ENCODE results near the gene CCDC192.
"Not testable (repeated sequence)": the region's sequence is repeated elsewhere in the genome, so short reads cannot be mapped to it uniquely, and the experiment has no call there.

The CCDC192 gene

GRCh38 chr5:127679691-127680330 is 23.4 kb upstream of the CCDC192 start:
- not testable (repeated sequence) for H3K36me3 ChIP-seq (ENCODE audit: control insufficient read depth, insufficient read depth, low read length); H3K27ac ChIP-seq (ENCODE audit: low read depth, low read length, severe bottlenecking); H3K4me1 ChIP-seq (ENCODE audit: control insufficient read depth, insufficient read depth, low read length, poor library complexity, severe bottlenecking); H3K4me3 ChIP-seq (ENCODE audit: extremely low read depth, insufficient read depth, low read length, poor library complexity, severe bottlenecking); H3K9me3 ChIP-seq (ENCODE audit: control insufficient read depth, low read length)
- WGBS, 2 experiments (ENCODE audit: insufficient coverage in 2 of 2), result 100% methylated on average over 1 of the region's 3 CpGs; no CpG with 5 or more reads in 1 of the 2 experiments

- H3K4me1 ChIP-seq (ENCODE audit: control insufficient read depth, insufficient read depth, low read length, poor library complexity, severe bottlenecking), result no peaks in the 10 kb centered on the region
- H3K9me3 ChIP-seq (ENCODE audit: control insufficient read depth, low read length), result no peaks in the 10 kb centered on the region
- no CpG with 5 or more reads among the region's 1 CpG for WGBS, 2 experiments (ENCODE audit: insufficient coverage in 2 of 2)
- no peak overlapping the region for H3K27ac ChIP-seq (ENCODE audit: low read depth, low read length, severe bottlenecking)
- H3K4me3 ChIP-seq (ENCODE audit: extremely low read depth, insufficient read depth, low read length, poor library complexity, severe bottlenecking), result no peak overlapping the region
- H3K36me3 ChIP-seq (ENCODE audit: control insufficient read depth, insufficient read depth, low read length), result no peaks in the 10 kb centered on the region
Measured at GRCh38 chr5:127680595-127680994, 22.6 kb upstream of the CCDC192 start.

- 82% methylated on average over 2 of the region's 4 CpGs; no CpG with 5 or more reads in 1 of the 2 experiments for WGBS, 2 experiments (ENCODE audit: insufficient coverage in 2 of 2)
- no peaks in the 10 kb centered on the region for H3K4me1 ChIP-seq (ENCODE audit: control insufficient read depth, insufficient read depth, low read length, poor library complexity, severe bottlenecking)
- H3K4me3 ChIP-seq (ENCODE audit: extremely low read depth, insufficient read depth, low read length, poor library complexity, severe bottlenecking), result no peak overlapping the region
- no peak overlapping the region for H3K27ac ChIP-seq (ENCODE audit: low read depth, low read length, severe bottlenecking)
- H3K36me3 ChIP-seq (ENCODE audit: control insufficient read depth, insufficient read depth, low read length), result no peaks in the 10 kb centered on the region
- no peaks in the 10 kb centered on the region for H3K9me3 ChIP-seq (ENCODE audit: control insufficient read depth, low read length)
Measured at GRCh38 chr5:127683008-127683407, 20.2 kb upstream of the CCDC192 start.

GRCh38 chr5:127684726-127685467 is 18.3 kb upstream of the CCDC192 start:
- Histone ChIP-seq H3K36me3 (ENCODE audit: control insufficient read depth, insufficient read depth, low read length) (no peaks in the 10 kb centered on the region), H3K4me1 (ENCODE audit: control insufficient read depth, insufficient read depth, low read length, poor library complexity, severe bottlenecking) (no peaks in the 10 kb centered on the region), H3K4me3 (ENCODE audit: extremely low read depth, insufficient read depth, low read length, poor library complexity, severe bottlenecking) (no peak overlapping the region), H3K9me3 (ENCODE audit: control insufficient read depth, low read length) (no peaks in the 10 kb centered on the region), H3K27ac (ENCODE audit: low read depth, low read length, severe bottlenecking) (no peak overlapping the region)
- WGBS, 2 experiments (ENCODE audit: insufficient coverage in 2 of 2), result 83 to 84% methylated on average over 3 to 4 of the region's 6 CpGs

- H3K36me3 ChIP-seq (ENCODE audit: control insufficient read depth, insufficient read depth, low read length), result no peaks in the 10 kb centered on the region
- no peak overlapping the region for H3K27ac ChIP-seq (ENCODE audit: low read depth, low read length, severe bottlenecking)
- H3K9me3 ChIP-seq (ENCODE audit: control insufficient read depth, low read length), result no peaks in the 10 kb centered on the region
- WGBS, 2 experiments (ENCODE audit: insufficient coverage in 2 of 2), result no CpG with 5 or more reads among the region's 2 CpGs
- H3K4me1 ChIP-seq (ENCODE audit: control insufficient read depth, insufficient read depth, low read length, poor library complexity, severe bottlenecking), result no peaks in the 10 kb centered on the region
- H3K4me3 ChIP-seq (ENCODE audit: extremely low read depth, insufficient read depth, low read length, poor library complexity, severe bottlenecking), result no peak overlapping the region
Measured at GRCh38 chr5:127685662-127686061, 17.5 kb upstream of the CCDC192 start.

- Histone ChIP-seq H3K9me3 (ENCODE audit: control insufficient read depth, low read length) (no peaks in the 10 kb centered on the region), H3K4me3 (ENCODE audit: extremely low read depth, insufficient read depth, low read length, poor library complexity, severe bottlenecking) (no peak overlapping the region), H3K36me3 (ENCODE audit: control insufficient read depth, insufficient read depth, low read length) (no peaks in the 10 kb centered on the region), H3K27ac (ENCODE audit: low read depth, low read length, severe bottlenecking) (no peak overlapping the region), H3K4me1 (ENCODE audit: control insufficient read depth, insufficient read depth, low read length, poor library complexity, severe bottlenecking) (no peaks in the 10 kb centered on the region)
Measured at GRCh38 chr5:127686424-127686823, 16.8 kb upstream of the CCDC192 start.

GRCh38 chr5:127694518-127695171 is 8.5 kb upstream of the CCDC192 start:
- no peaks in the 10 kb centered on the region for H3K36me3 ChIP-seq (ENCODE audit: control insufficient read depth, insufficient read depth, low read length)
- H3K4me1 ChIP-seq (ENCODE audit: control insufficient read depth, insufficient read depth, low read length, poor library complexity, severe bottlenecking), result peaks cover 6% of the 10 kb centered on the region
- no peaks in the 10 kb centered on the region for H3K9me3 ChIP-seq (ENCODE audit: control insufficient read depth, low read length)
- no CpG with 5 or more reads among the region's 1 CpG for WGBS, 2 experiments (ENCODE audit: insufficient coverage in 2 of 2)
- H3K4me3 ChIP-seq (ENCODE audit: extremely low read depth, insufficient read depth, low read length, poor library complexity, severe bottlenecking), result no peak overlapping the region
- H3K27ac ChIP-seq (ENCODE audit: low read depth, low read length, severe bottlenecking), result no peak overlapping the region

- Histone ChIP-seq H3K9me3 (ENCODE audit: control insufficient read depth, low read length) (no peaks in the 10 kb centered on the region), H3K36me3 (ENCODE audit: control insufficient read depth, insufficient read depth, low read length) (no peaks in the 10 kb centered on the region), H3K4me3 (ENCODE audit: extremely low read depth, insufficient read depth, low read length, poor library complexity, severe bottlenecking) (no peak overlapping the region), H3K27ac (ENCODE audit: low read depth, low read length, severe bottlenecking) (no peak overlapping the region), H3K4me1 (ENCODE audit: control insufficient read depth, insufficient read depth, low read length, poor library complexity, severe bottlenecking) (peaks cover 9% of the 10 kb centered on the region)
Measured at GRCh38 chr5:127695346-127695745, 7.8 kb upstream of the CCDC192 start.

- Histone ChIP-seq H3K4me1 (ENCODE audit: control insufficient read depth, insufficient read depth, low read length, poor library complexity, severe bottlenecking) (peaks cover 9% of the 10 kb centered on the region), H3K9me3 (ENCODE audit: control insufficient read depth, low read length) (no peaks in the 10 kb centered on the region), H3K27ac (ENCODE audit: low read depth, low read length, severe bottlenecking) (no peak overlapping the region), H3K4me3 (ENCODE audit: extremely low read depth, insufficient read depth, low read length, poor library complexity, severe bottlenecking) (no peak overlapping the region), H3K36me3 (ENCODE audit: control insufficient read depth, insufficient read depth, low read length) (no peaks in the 10 kb centered on the region)
- 70 to 90% methylated on average over 2 to 3 of the region's 6 CpGs for WGBS, 2 experiments (ENCODE audit: insufficient coverage in 2 of 2)
Measured at GRCh38 chr5:127696683-127697082, 6.5 kb upstream of the CCDC192 start.

GRCh38 chr5:127697894-127698600 is 5.1 kb upstream of the CCDC192 start:
- Histone ChIP-seq H3K36me3 (ENCODE audit: control insufficient read depth, insufficient read depth, low read length) (no peaks in the 10 kb centered on the region), H3K4me3 (ENCODE audit: extremely low read depth, insufficient read depth, low read length, poor library complexity, severe bottlenecking) (no peak overlapping the region), H3K9me3 (ENCODE audit: control insufficient read depth, low read length) (no peaks in the 10 kb centered on the region), H3K27ac (ENCODE audit: low read depth, low read length, severe bottlenecking) (no peak overlapping the region), H3K4me1 (ENCODE audit: control insufficient read depth, insufficient read depth, low read length, poor library complexity, severe bottlenecking) (peaks cover 9% of the 10 kb centered on the region)
- WGBS, 2 experiments (ENCODE audit: insufficient coverage in 2 of 2), result 75% methylated on average over 1 of the region's 2 CpGs

All from mesodermal cell (in vitro differentiated cells).